PFSK-1 (cell line): Measurements from ENCODE around the gene DHCR7.

Source experiments
- POLR2AphosphoS5 ChIP-seq: IDR thresholded peaks from 2 replicates; pipeline ENCODE4 v1.6.1; 2012; ENCODE audit warnings: low read depth, mild to moderate bottlenecking, control low read depth, low read length, moderate library complexity
- SIN3A ChIP-seq: IDR thresholded peaks from 2 replicates; pipeline ENCODE4 v1.6.1; 2012; ENCODE audit warnings: mild to moderate bottlenecking, low read length, moderate library complexity, borderline replicate concordance; ENCODE audit not compliant: insufficient read depth

DNA sequence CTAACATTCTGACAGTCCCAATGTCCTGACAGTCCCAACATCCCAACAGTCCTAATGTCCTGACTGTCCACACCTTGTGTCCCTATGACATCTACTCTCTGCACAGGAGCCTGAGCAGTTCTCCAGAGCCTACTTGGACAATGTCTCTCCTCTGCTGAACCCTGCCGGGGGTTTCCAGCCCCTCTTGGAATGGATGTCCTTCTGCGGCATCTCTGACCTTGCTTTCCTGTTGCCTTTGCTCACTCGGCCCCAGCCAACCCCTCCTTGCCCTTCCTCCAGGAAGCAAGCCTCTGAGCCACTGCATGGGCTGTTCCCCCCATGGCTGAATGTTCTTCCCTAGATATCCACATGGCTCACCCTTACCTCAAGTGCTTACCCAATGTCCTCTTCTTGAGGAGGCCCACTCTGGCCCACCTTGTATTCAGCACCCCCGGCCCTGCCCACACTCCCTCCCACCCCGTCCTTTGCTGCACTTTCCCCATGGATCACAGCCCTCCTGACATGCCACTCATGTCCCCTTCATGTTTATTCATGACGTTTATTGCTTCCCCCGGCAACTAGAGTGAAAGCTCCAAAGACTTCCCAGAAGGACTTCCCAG, 59.5 kb downstream of the DHCR7 start:
- no peak for TF ChIP-seq SIN3A
- no peak for TF ChIP-seq POLR2AphosphoS5
